Measurements from ENCODE around the gene TNFRSF8.

TNFRSF8 gene

GRCh38 chr1:12141163-12141850 lies 78.2 kb downstream of the TNFRSF8 start:
- Histone ChIP-seq H3K4me3 (ENCODE audit: low read length in 2 of 2) (no peak overlapping the region), H2BK120ac (ENCODE audit: low read depth, low read length) (no peak overlapping the region), H2BK5ac (ENCODE audit: low read length) (no peak overlapping the region), H3K4me1 (ENCODE audit: control insufficient read depth in 2 of 2, insufficient read depth in 1 of 2, low read depth in 1 of 2, low read length in 2 of 2) (peaks cover 6 to 11% of the 10 kb centered on the region in 2 donors), H2BK12ac (ENCODE audit: low read length) (no peak overlapping the region), H4K8ac (ENCODE audit: low read depth, low read length) (no peak overlapping the region), H3K4ac (ENCODE audit: low read length) (no peak overlapping the region), H3K27me3 (ENCODE audit: control insufficient read depth in 3 of 3, insufficient read depth in 3 of 3, low read depth in 1 of 3, low read length in 3 of 3) (peaks cover 0 to 26% (median 2%) of the 10 kb centered on the region in 3 experiments), H3K36me3 (replicated peaks in 1 of 2; ENCODE audit: control insufficient read depth in 2 of 2, insufficient read depth in 2 of 2, low read length in 2 of 2) (no peaks in the 10 kb centered on the region), H3K9ac (ENCODE audit: low read depth, low read length, poor library complexity) (peak overlapping the region; percentile 24), H3K23ac (ENCODE audit: low read depth, low read length, poor library complexity) (no peak overlapping the region), H2AFZ (ENCODE audit: low read length) (peak overlapping the region; percentile 33), H3K18ac (ENCODE audit: low read length) (peak overlapping the region; percentile 9), H3K4me2 (ENCODE audit: insufficient read depth, low read length, poor library complexity, severe bottlenecking) (no peak overlapping the region), H3K27ac (replicated peaks; ENCODE audit: low read length) (no peak overlapping the region), H2AK5ac (ENCODE audit: low read depth, low read length) (peak overlapping the region; percentile 83), H2BK15ac (ENCODE audit: low read length) (peak overlapping the region; percentile 1), H4K91ac (ENCODE audit: low read depth, low read length, poor library complexity) (no peak overlapping the region), H3K9me3 (replicated peaks in 1 of 2; ENCODE audit: control insufficient read depth in 2 of 2, insufficient read depth in 1 of 2, low read depth in 1 of 2, low read length in 2 of 2) (no peaks in the 10 kb centered on the region), H3K79me1 (ENCODE audit: low read depth, low read length) (no peaks in the 10 kb centered on the region), H3K14ac (ENCODE audit: low read length) (no peak overlapping the region)
- DNase-seq (ENCODE audit: low spot score) = no peak
- WGBS, 2 donors (ENCODE audit: extremely low coverage in 2 of 2, insufficient read length in 2 of 2, insufficient replicate concordance in 1 of 2) = no CpG with 5 or more reads among the region's 21 CpGs

- no peak overlapping the region for H3K4me3 ChIP-seq (ENCODE audit: low read length in 2 of 2)
- H4K91ac ChIP-seq (ENCODE audit: low read depth, low read length, poor library complexity) = peak overlapping the region; percentile 56
- H3K9me3 ChIP-seq (replicated peaks in 1 of 2; ENCODE audit: control insufficient read depth in 2 of 2, insufficient read depth in 1 of 2, low read depth in 1 of 2, low read length in 2 of 2) = no peaks in the 10 kb centered on the region
- H3K36me3 ChIP-seq (replicated peaks in 1 of 2; ENCODE audit: control insufficient read depth in 2 of 2, insufficient read depth in 2 of 2, low read length in 2 of 2) = no peaks in the 10 kb centered on the region
- H2BK5ac ChIP-seq (ENCODE audit: low read length) = no peak overlapping the region
- H3K18ac ChIP-seq (ENCODE audit: low read length) = peak overlapping the region; percentile 85
- no peaks in the 10 kb centered on the region for H3K79me1 ChIP-seq (ENCODE audit: low read depth, low read length)
- H2BK120ac ChIP-seq (ENCODE audit: low read depth, low read length) = peak overlapping the region; percentile 95
- peak overlapping the region; percentile 71 for H2AFZ ChIP-seq (ENCODE audit: low read length)
- H2AK5ac ChIP-seq (ENCODE audit: low read depth, low read length) = peak overlapping the region; percentile 60
- H3K27me3 ChIP-seq (ENCODE audit: control insufficient read depth in 3 of 3, insufficient read depth in 3 of 3, low read depth in 1 of 3, low read length in 3 of 3) = peaks cover 0 to 26% (median 2%) of the 10 kb centered on the region in 3 experiments
- peaks cover 7 to 16% of the 10 kb centered on the region in 2 donors for H3K4me1 ChIP-seq (ENCODE audit: control insufficient read depth in 2 of 2, insufficient read depth in 1 of 2, low read depth in 1 of 2, low read length in 2 of 2)
- no CpG with 5 or more reads among the region's 18 CpGs for WGBS, 2 donors (ENCODE audit: extremely low coverage in 2 of 2, insufficient read length in 2 of 2, insufficient replicate concordance in 1 of 2)
- H3K9ac ChIP-seq (ENCODE audit: low read depth, low read length, poor library complexity) = peak overlapping the region; percentile 51
- H3K27ac ChIP-seq (replicated peaks; ENCODE audit: low read length) = no peak overlapping the region
- peak; percentile 9 for DNase-seq (ENCODE audit: low spot score)
- no peak overlapping the region for H4K8ac ChIP-seq (ENCODE audit: low read depth, low read length)
- no peak overlapping the region for H3K14ac ChIP-seq (ENCODE audit: low read length)
- no peak overlapping the region for H3K4ac ChIP-seq (ENCODE audit: low read length)
- no peak overlapping the region for H3K23ac ChIP-seq (ENCODE audit: low read depth, low read length, poor library complexity)
- no peak overlapping the region for H3K4me2 ChIP-seq (ENCODE audit: insufficient read depth, low read length, poor library complexity, severe bottlenecking)
- H2BK12ac ChIP-seq (ENCODE audit: low read length) = no peak overlapping the region
- H2BK15ac ChIP-seq (ENCODE audit: low read length) = peak overlapping the region; percentile 79
Observed at GRCh38 chr1:12142141-12142823, 79.2 kb downstream of the TNFRSF8 start.

- Histone ChIP-seq H3K4ac (ENCODE audit: low read length) (no peak overlapping the region), H3K4me1 (ENCODE audit: control insufficient read depth in 2 of 2, insufficient read depth in 1 of 2, low read depth in 1 of 2, low read length in 2 of 2) (peaks cover 9 to 18% of the 10 kb centered on the region in 2 donors), H3K14ac (ENCODE audit: low read length) (no peak overlapping the region), H3K27ac (replicated peaks; ENCODE audit: low read length) (no peak overlapping the region), H3K36me3 (replicated peaks in 1 of 2; ENCODE audit: control insufficient read depth in 2 of 2, insufficient read depth in 2 of 2, low read length in 2 of 2) (no peaks in the 10 kb centered on the region), H3K23ac (ENCODE audit: low read depth, low read length, poor library complexity) (no peak overlapping the region), H3K18ac (ENCODE audit: low read length) (peak overlapping the region; percentile 90), H2BK12ac (ENCODE audit: low read length) (peak overlapping the region; percentile 24), H3K9me3 (replicated peaks in 1 of 2; ENCODE audit: control insufficient read depth in 2 of 2, insufficient read depth in 1 of 2, low read depth in 1 of 2, low read length in 2 of 2) (no peaks in the 10 kb centered on the region), H2AK5ac (ENCODE audit: low read depth, low read length) (peak overlapping the region; percentile 60), H4K8ac (ENCODE audit: low read depth, low read length) (no peak overlapping the region), H3K4me3 (ENCODE audit: low read length in 2 of 2) (no peak overlapping the region), H4K91ac (ENCODE audit: low read depth, low read length, poor library complexity) (no peak overlapping the region), H2BK5ac (ENCODE audit: low read length) (peak overlapping the region; percentile 91), H3K4me2 (ENCODE audit: insufficient read depth, low read length, poor library complexity, severe bottlenecking) (no peak overlapping the region), H2BK15ac (ENCODE audit: low read length) (peak overlapping the region; percentile 79), H3K79me1 (ENCODE audit: low read depth, low read length) (no peaks in the 10 kb centered on the region), H2AFZ (ENCODE audit: low read length) (peak overlapping the region; percentile 71), H3K9ac (ENCODE audit: low read depth, low read length, poor library complexity) (no peak overlapping the region), H2BK120ac (ENCODE audit: low read depth, low read length) (peak overlapping the region; percentile 95), H3K27me3 (ENCODE audit: control insufficient read depth in 3 of 3, insufficient read depth in 3 of 3, low read depth in 1 of 3, low read length in 3 of 3) (peaks cover 0 to 26% (median 2%) of the 10 kb centered on the region in 3 experiments)
- DNase-seq (ENCODE audit: low spot score) = no peak
- no CpG with 5 or more reads among the region's 21 CpGs for WGBS, 2 donors (ENCODE audit: extremely low coverage in 2 of 2, insufficient read length in 2 of 2, insufficient replicate concordance in 1 of 2)
Observed at GRCh38 chr1:12142891-12143630, 80.0 kb downstream of the TNFRSF8 start.
